CD4-positive, alpha-beta T cell treated with Interleukin-15 for 1 hour (primary cell): ENCODE data around the gene C2orf81.
"Not testable (repeated sequence)": the region's sequence is repeated elsewhere in the genome, so short reads cannot be mapped to it uniquely, and the experiment has no call there.

Experiments
- DNase-seq: peaks from one replicate; pipeline ENCODE4 v3.0.0-alpha.2; 2020

Gene C2orf81

DNA sequence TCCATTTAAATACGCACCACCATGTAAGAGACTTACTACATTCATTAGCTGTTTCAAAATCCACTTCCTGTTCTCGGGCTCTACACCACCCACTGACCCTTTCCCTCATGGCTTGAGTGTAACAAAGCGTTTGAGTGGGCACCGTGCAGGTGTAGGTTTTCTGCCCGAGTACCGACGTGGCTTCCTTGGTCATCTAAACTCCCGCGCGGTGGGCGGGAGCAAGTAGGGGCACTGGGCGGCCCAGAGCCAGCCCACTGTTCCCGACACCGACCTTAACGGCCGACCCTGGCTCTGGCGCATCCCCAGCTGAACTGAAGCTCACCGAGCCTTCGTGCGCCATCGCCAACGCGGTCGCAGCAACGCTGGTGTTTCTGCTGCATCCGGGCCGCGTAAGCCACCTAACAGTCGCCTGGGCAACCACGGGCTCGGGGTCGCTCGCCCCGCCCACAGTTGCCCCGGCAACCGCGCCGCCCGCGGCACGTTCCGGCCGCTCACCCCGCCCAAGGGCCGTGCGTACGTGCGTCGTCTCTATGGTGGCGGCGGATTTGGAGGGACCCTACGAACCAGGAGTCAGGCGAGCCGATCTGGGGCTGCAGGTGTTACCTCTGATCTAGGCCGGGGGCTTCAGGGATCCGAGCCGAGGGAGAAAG lies at the start of gene C2orf81, which contains the start of gene WDR54:
Gene C2orf81 (minus strand): TSS at position 399 of the 650 bp plus-strand sequence. CDS start 59 bp downstream, at position 340.
Gene WDR54 (plus strand): TSS at position 510 of the 650 bp plus-strand sequence. CDS start 424 bp downstream, outside the sequence.
- DNase-seq = peak; percentile 96

DNA sequence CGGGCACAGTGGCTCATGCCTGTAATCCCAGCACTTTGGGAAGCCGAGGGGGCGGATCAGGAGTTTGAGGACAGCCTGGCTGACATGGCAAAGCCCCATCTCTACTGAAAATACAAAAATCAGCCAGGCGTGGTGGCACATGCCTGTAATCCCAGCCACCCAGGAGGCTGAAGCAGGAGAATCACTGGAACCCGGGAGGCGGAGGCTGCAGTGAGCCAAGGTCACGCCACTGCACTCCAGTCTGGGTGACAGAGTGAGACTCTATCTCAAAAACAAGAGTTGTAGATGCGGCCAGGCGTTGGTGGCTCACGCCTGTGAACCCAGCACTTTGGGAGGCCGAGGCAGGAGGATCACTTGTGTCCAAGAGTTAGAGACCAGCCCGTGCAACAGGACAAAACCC lies 49.3 kb upstream of the C2orf81 start:
- not testable (repeated sequence) for DNase-seq

DNA sequence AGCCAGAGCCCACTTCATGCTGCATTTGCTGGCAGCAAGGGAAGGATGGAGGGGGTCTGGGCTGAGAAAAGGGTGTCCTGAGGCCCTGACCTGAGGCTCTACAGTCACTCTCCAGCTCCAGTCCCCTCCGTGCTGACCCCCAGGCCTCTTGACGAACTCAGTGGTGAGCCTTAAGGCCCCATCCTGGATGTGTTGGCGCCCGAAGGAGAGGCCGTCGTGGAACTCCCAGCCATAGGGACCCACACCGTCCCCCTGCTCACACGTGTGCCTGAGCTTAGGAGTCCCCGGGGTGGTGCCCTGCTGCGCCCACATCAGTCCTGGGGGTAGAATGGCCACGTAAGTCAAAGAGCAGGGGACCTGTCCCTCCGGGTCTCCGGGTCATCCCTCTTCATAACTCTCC lies 43.0 kb upstream of the C2orf81 start:
- DNase-seq = no peak

DNA sequence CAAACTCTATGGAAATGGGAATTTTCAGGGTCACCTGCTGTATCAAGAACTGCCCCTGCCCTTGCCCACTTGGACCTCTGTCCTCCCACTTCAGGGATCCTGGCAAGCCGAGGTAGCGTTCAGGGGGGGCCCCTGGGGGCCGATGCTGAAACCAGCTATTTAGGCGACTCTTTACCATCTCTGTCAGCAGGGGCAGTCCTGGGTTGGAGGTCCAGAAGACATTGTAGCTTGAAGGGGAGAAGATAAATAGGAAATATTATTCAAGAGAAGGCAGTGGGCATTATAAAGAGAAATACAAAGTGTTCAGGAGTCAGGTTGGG lies 41.3 kb upstream of the C2orf81 start:
- DNase-seq = no peak

DNA sequence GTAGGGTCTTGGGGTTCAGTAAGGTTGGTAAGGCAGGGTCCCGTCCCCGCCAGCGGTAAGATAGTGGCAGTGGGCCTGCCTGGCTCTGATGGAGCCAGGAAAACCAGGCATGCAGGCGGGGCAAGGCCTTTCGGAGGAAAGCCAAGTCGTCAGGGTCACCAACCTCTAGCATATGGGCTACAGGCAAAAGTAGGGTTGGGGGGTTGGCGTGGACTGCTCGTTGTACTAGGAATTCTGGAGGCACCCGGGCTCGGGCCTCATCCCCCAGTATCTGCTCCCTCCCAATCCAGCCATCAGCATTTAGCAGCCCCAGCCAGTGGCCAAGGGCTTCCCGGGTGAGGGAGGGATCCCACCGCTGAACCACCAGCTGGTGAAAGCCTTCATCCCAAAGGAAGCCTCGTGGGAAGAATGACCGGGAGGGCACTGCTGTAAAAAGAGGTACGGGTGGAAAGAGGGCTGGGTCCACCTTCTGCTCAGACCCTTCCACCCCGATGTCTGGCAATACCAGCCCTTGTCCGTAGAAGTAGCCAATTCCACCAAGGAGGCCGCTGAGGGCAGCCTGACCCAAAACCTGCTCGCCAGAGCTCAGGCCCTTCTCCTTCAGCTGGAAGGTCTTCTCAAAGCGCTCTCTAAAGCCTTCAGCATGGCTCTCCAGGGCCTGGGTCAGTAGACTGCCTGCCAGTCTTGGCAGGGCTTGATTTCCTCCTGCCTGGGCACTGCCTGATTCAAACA lies 40.8 kb upstream of the C2orf81 start:
- no peak for DNase-seq

DNA sequence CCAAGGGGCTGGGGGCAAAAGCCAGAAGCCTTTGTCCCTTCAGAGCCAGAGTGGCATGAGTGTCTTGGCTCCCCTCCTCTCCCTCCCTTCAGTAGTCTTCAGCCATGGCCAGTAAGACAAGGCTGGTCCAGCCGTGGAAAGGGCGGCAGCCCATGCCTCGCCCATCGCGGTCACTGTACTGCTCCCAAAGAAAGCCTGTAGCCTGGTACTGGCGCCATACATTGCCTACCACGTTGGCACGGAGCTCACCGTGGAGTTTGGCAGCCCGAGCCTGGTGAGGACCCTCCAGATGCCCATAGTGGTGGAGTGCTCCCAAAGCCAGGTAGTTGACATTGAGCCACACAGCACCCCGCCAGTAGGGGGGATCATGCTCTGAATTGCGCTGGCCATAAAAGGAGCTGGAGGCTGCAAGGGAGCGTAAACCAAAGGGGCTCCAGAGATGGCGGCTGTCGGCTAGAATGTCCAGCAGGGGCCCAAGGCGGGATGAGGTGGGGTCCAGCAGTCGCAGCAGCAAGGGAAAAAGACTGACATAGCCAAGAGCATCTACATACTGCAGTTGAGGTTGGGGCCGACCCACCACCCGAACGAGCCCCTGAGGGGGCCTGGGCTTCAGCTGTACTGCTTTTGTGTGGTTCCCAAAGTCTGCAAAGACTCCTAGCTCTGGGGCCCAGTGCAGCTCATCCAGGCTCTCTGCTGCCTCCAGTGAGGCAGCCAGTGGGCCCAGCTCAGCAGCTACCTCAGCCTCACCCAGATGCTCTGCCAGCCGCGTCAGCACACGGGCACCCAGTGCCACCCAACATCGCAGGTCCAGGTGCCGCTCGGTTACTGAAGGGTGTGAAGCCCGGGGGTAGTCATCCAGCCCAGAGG lies 40.0 kb upstream of the C2orf81 start:
- no peak for DNase-seq

DNA sequence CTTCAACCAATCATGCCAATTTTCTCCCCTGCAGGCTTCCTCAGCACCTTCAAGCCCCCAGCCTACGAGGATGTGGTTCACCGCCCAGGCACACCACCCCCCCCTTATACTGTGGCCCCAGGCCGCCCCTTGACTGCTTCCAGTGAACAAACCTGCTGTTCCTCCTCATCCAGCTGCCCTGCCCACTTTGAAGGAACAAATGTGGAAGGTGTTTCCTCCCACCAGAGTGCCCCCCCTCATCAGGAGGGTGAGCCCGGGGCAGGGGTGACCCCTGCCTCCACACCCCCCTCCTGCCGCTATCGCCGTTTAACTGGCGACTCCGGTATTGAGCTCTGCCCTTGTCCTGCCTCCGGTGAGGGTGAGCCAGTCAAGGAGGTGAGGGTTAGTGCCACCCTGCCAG lies 38.8 kb upstream of the C2orf81 start:
- not testable (repeated sequence) for DNase-seq

DNA sequence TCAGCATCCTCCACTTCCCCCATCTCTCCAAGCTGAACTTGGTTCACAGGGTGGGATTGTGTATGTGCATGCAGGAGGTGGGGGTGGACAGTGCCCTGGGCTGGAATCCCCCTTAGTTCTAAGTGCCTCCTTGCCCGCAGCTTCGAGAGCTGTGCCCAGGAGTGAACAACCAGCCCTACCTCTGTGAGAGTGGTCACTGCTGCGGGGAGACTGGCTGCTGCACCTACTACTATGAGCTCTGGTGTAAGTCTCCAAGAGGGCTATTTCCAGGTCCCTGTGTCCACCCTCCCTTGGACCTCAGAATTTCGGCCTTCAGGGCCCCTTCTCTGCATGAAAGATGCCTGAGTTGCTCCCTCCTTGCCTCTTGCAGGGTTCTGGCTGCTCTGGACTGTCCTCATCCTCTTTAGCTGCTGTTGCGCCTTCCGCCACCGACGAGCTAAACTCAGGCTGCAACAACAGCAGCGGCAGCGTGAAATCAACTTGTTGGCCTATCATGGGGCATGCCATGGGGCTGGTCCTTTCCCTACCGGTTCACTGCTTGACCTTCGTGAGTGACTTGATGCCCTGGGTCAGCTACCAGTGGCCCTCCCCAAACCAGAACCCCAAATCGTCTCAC lies 38.2 kb upstream of the C2orf81 start:
- DNase-seq = not testable (repeated sequence)

DNA sequence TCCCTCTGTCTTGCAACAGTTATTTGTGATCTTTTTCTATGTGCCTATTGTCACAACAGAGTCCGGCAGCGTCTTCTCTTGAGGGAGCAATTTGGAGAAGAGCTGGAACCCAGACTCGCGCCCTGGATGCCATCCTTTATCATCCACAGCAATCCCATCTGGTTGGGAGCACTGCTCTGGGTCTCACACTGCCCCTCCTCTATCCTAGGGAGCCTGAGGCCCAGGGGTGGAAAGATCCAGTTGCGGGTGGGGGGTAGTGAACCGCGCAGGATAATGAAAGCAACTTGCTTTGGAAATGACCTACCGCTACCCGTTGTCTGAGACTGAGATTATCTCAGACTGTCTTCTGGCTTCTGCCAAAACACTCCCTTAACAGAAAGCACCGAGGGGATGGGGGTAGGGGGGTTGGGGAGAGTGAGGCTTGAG lies 37.5 kb upstream of the C2orf81 start:
- DNase-seq = no peak

DNA sequence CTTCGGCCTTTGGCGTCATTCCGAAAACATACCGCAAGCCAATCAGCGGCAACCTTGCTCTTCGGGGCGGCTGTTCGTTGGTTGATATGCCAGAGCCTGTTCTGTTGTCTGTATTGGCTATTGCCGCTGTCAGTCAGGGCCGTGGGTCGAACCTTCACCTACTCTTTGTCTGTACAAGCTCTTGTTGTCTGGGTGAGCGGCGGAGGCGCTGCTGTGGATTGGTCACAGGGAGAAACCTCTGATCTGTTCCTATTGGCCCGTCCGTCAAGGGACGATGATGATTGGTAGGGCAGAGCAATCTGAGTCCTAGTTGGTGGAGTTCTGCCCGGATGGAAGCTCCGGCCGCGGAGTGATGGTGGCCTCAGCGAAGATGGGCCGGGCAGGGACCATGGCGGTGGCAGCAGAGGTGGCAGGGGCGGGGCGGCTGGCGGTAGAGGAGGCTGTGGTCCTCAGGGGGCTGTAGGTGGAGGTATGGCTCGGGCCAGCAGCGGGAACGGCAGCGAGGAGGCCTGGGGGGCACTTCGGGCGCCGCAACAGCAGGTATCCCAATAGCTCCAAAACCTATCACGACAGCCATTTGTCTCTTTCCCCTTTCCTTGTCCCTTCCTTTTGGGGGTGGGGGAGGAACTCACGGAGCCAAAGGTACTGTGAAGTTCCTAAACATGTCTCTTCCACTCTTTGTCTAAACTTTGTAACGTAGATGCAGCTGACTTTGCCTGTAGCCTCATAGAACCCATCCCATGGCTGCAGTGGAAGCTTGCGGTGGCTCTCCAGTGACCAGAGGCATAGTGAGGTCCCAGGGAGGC lies 36.9 kb upstream of the C2orf81 start, which contains the start of gene WBP1:
Gene WBP1 (plus strand): TSS at position 307 of the 806 bp plus-strand sequence. CDS start 165 bp downstream, at position 472.
- peak; percentile 100 for DNase-seq

DNA sequence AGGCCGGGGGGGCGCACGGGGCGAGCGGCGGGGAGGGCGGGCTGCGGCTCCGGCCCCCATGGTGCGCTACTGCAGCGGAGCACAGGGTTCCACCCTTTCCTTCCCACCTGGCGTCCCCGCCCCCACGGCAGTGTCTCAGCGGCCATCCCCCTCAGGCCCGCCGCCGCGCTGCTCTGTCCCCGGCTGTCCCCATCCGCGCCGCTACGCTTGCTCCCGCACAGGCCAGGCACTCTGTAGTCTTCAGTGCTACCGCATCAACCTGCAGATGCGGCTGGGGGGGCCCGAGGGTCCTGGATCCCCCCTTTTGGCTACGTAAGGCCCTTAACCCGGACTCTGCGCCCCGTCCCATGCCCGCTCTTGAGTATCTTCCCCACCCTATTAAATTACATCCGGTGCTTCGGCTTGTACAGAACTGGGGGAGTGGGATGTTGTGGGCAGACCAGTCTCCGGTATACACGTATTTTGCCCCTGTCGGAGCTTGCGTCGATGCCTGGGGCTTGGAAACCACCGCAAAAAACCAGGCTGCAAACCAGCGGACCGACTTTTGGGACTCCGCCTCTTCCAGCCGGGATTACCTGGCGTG lies 36.2 kb upstream of the C2orf81 start:
- peak; percentile 87 for DNase-seq

DNA sequence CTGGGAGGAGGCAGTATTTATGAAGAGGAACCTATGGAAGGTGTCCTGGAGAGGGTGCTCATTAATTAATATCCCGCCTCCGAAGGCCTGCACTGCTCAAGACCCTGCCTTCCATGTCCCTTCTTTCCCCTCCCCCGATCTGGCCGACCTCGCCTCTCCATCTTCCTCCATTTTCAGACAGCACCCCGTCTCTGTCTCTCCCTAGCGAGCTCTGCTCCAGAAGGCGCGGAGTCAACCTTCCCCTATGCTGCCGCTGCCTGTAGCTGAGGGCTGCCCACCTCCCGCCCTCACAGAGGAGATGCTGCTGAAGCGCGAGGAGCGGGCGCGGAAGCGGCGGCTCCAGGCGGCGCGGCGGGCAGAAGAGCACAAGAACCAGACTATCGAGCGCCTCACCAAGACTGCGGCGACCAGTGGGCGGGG lies 35.7 kb upstream of the C2orf81 start:
- no peak for DNase-seq

DNA sequence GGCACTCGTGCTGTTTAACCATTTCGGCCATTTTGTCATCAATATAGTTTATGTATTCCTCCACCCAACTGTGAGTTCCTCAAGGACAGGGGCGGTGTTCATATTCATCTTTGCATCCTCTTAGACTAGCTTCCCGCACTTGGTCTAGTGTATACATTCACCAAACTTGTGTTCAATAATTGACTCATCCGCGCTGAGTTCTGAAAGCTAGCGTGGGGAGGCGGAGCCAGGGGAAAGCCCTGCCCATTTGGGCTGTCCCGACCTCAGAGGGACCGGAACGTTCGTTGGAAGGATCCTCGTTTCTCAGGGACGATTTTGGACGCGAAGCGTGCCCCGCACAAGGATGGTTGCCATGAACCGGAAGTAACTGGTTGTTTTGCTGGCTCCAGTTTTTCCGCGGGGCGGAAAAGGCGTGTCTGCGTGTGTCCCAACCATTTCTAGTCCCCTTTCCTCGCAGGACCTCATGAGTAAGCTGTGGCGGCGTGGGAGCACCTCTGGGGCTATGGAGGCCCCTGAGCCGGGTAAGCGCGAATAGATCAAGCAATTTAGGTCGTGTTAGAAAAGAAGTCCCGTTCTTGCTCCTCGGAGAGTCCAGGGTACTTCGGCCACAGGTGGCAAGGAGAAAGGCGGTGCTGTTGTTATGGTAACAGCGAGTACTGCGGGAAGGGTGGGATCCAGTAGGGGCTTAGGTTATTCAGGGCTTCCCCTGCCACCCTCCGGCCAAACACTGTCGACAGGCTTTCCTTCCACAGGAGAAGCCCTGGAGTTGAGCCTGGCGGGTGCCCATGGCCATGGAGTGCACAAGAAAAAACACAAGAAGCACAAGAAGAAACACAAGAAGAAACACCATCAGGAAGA lies 33.5 kb upstream of the C2orf81 start, which contains the start of gene INO80B:
Gene INO80B (plus strand): TSS at position 434 of the 858 bp plus-strand sequence. CDS start 30 bp downstream, at position 464.
- peak; percentile 97 for DNase-seq

DNA sequence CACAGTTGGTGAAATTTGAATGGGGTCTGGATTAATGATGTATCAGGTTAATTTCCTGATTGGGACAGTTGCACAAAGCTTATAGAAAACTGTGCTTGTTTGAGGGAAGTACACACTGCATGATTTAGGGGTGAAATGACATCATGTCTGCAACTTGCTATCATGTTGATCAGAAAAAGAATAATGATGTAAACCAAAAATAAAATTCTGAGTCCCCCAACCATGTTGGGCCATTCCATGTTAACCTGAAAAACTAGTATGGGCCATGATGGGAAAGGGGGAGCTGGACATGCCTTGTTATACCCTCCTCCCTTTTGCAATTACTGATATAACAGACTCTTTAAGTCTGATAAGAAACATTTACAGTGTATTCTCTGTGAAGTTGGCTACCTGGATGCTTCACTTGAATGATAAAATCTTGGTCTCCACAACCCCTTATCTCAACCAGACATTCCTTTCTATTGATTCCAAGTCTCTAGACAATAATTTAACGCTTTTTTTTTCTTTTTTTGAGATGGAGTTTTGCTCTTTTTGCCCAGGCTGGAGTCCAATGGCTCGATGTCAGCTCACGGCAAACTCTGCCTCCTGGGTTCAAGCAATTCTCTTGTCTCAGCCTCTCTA lies 29.3 kb upstream of the C2orf81 start:
- no peak for DNase-seq

DNA sequence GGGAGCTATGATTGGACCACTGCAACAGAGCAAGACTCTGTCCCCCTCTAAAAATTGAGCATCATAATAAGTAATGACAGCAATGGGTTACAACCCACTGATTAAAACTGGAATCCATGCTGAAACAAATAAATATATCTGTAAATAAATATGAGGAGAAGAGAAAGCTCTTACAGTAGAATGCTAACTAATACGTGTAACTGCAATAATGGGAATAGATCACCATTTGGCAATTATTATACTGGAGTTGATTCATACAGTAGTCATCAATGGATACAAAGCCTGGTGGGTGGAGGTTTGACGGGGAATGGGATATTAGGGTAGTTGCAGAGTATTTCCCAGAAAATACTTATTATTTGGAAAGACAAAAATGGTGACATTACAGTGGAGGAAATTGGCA lies 27.4 kb upstream of the C2orf81 start:
- DNase-seq = no peak

DNA sequence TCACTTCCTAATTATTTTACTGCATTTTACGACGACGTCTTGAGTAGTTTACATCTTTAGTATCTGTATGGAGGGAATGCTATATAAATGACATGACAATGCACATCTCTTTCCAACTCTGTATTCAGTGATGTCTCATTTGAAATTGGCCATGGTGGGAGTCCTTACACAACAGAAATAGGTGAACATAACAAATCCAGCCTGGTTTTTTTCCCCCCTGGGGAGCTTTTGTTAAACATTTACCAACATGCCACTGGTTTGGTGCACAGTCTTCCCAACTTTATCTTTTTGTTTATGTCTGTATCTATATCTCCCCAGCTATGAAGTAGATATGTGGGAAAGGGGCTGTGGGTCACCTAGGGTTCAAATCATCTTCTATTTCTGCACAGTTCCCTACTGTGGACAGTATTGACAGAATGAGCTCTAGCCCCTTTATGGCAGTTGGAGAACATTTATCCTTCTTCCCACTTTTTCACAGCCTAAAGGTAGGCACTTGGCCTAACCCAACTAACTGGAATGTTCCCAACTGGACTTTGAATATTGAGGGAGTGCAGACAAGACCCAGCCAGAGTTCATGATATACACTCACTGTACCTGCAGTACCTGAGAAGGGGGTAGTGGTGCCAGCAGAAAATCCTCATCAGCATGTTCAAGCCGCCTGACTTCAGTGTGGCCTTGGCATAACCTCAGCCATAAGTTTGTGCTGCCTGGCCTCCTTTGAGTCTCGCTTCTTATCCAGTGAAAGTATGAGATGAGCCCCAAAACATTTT lies 26.0 kb upstream of the C2orf81 start:
- no peak for DNase-seq

DNA sequence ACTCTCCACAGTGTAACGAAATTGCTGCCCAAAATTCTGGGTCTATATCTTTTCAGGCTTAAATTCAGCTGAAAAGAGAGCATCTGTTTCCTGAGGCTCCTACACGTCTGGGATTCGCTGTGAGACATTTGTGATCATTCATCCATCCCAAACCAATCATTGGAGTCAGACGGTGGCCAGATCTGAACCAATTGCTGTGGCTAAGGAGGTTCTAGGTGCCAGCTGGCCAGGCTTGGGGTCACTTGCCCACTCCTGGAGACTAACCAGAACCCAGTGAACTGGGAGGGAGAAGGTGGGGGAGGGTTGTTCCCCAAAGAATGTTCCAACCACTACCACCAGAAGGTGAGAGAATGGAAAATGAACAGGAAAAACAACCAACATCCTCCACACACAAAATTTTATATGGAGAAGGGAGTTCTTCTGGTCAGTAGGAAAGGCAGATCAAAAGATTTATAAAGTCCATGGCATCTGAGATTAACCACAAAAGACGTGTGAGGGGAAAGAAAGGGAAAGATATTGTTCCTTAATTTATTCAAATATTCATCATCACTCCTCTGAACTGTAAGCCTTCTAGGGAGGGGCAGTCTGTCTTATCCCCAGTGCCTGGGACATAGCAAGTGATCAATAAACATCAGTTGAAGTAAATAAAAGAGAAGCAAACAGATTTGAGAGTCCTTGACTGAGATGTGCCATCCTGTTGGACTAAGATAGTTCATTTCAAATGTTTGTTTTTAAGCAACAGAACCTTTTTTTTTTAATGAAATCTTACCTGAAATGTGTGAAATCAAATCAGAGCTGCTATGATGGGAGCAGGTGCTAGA lies 23.3 kb upstream of the C2orf81 start:
- DNase-seq = no peak
